Panc1 (cell line): ENCODE data around the gene WDR27.

ENCODE experiments used
- CTCF ChIP-seq: fragments of 450-650 bp; IDR thresholded peaks from 2 replicates; pipeline ENCODE4 v1.5.1; 2017; ENCODE audit warnings: mild to moderate bottlenecking
- REST ChIP-seq, 2 experiments: IDR thresholded peaks; 2 replicates each; pipeline ENCODE4 v1.6.1; 2011 to 2012; ENCODE audit warnings: low read depth in 2 of 2, control low read depth in 1 of 2, low read length in 1 of 2, mild to moderate bottlenecking in 1 of 2, moderate library complexity in 1 of 2; ENCODE audit not compliant: insufficient read depth in 1 of 2
- SIN3A ChIP-seq: IDR thresholded peaks from 2 replicates; pipeline ENCODE4 v1.6.1; 2012; ENCODE audit warnings: low read depth, mild to moderate bottlenecking, low read length, moderate library complexity, borderline replicate concordance; ENCODE audit not compliant: insufficient read depth

GRCh38 chr6:169729961-169730360 is 28.1 kb upstream of the WDR27 start:
- TF ChIP-seq CTCF (no peak), REST (IDR thresholded peaks at IDR 0.05; ENCODE audit: insufficient read depth in 1 of 2, low read depth in 2 of 2, low read length in 1 of 2) (no peak), SIN3A (no peak)
